Ascending aorta (tissue), 2 donors: ENCODE results near the gene PHKA1. TPM values are rescaled to one million over a fixed set of nuclear protein-coding genes. Genes with fewer than 3 reads are reported as not detected.

Experiments
- DNase-seq, 2 donors: peaks; one replicate each; pipeline ENCODE4 v3.0.0-alpha.2; 2019; ENCODE audit warnings: low spot score in 2 of 2
- H3K27ac ChIP-seq, 2 donors: fragments of 200-600 bp; sonication (generic); one replicate each; pipeline ENCODE4 v1.5.1; 2016 to 2017; ENCODE audit warnings: mild to moderate bottlenecking in 1 of 2
- H3K27me3 ChIP-seq: fragments of 200-600 bp; sonication (generic); one replicate; pipeline ENCODE4 v1.5.1; 2017
- H3K36me3 ChIP-seq, 2 donors: fragments of 200-600 bp; sonication (generic); one replicate each; pipeline ENCODE4 v1.5.1; 2016
- H3K4me1 ChIP-seq, 2 donors: fragments of 200-600 bp; sonication (generic); one replicate each; pipeline ENCODE4 v1.5.1; 2016 to 2017; ENCODE audit warnings: mild to moderate bottlenecking in 1 of 2
- H3K4me3 ChIP-seq, 2 donors: fragments of 200-600 bp; sonication (generic); one replicate each; pipeline ENCODE4 v1.5.1; 2016 to 2017; ENCODE audit warnings: mild to moderate bottlenecking in 1 of 2
- H3K9me3 ChIP-seq, 2 donors: fragments of 200-600 bp; sonication (generic); one replicate each; pipeline ENCODE4 v1.5.1; 2016
- intact Hi-C: fragments of 100-400 bp; cut with DNase I; formaldehyde crosslinking; loops from one replicate; pipeline ENCODE4 v1.15.1; 2023
- total RNA-seq: library from RNA; depleted of rRNA; stranded (reverse); fragments of >200 nt; gene quantifications from one replicate; pipeline ENCODE4 v1.1.0, GENCODE V29; 2016
- TF ChIP-seq, protein P1 (sequence below), 3 experiments: fragments of 200-600 bp in 2 of 3; fragments of 450-650 bp in 1 of 3; sonication (generic) in 2 of 3; IDR thresholded peaks; one replicate each; pipeline ENCODE4 v1.5.1; 2016 to 2019; ENCODE audit warnings: antibody characterized with exemption in 3 of 3, mild to moderate bottlenecking in 1 of 3, moderate library complexity in 1 of 3

Gene PHKA1
- total RNA-seq, 1 donor from 2014 or later: 4.8 TPM

DNA sequence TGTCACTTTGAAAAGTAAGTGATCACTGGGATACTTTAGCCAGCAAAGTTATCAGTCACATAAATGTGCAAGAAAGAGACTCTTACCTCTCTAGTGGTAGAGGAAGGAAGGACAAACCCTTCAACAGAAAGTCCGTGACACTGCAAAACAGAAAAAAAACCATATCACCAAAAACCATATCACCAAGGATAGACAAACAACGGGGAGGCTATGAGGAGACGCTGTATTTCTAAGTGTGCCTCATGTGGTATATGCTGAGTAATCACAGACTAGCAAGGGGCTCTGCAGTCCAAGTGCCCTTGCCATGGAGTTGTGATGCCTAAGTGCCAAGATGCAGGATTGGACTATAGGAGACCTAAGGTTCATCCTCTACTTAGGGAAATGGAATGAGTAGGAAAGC, 129.9 kb downstream of the PHKA1 start:
- H3K27ac ChIP-seq: no peak overlapping the region
- no peaks in the 10 kb centered on the region for H3K4me1 ChIP-seq
- intact Hi-C loops: no loop called here
- H3K36me3 ChIP-seq: no peaks in the 10 kb centered on the region
- H3K9me3 ChIP-seq: peaks cover 0 to 7% of the 10 kb centered on the region in 2 donors
- no peak overlapping the region for H3K4me3 ChIP-seq
- no peaks in the 10 kb centered on the region for H3K27me3 ChIP-seq
- no peak for DNase-seq
- TF ChIP-seq, protein P1, sequence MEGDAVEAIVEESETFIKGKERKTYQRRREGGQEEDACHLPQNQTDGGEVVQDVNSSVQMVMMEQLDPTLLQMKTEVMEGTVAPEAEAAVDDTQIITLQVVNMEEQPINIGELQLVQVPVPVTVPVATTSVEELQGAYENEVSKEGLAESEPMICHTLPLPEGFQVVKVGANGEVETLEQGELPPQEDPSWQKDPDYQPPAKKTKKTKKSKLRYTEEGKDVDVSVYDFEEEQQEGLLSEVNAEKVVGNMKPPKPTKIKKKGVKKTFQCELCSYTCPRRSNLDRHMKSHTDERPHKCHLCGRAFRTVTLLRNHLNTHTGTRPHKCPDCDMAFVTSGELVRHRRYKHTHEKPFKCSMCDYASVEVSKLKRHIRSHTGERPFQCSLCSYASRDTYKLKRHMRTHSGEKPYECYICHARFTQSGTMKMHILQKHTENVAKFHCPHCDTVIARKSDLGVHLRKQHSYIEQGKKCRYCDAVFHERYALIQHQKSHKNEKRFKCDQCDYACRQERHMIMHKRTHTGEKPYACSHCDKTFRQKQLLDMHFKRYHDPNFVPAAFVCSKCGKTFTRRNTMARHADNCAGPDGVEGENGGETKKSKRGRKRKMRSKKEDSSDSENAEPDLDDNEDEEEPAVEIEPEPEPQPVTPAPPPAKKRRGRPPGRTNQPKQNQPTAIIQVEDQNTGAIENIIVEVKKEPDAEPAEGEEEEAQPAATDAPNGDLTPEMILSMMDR (IDR thresholded peaks at IDR 0.05): no peak

DNA sequence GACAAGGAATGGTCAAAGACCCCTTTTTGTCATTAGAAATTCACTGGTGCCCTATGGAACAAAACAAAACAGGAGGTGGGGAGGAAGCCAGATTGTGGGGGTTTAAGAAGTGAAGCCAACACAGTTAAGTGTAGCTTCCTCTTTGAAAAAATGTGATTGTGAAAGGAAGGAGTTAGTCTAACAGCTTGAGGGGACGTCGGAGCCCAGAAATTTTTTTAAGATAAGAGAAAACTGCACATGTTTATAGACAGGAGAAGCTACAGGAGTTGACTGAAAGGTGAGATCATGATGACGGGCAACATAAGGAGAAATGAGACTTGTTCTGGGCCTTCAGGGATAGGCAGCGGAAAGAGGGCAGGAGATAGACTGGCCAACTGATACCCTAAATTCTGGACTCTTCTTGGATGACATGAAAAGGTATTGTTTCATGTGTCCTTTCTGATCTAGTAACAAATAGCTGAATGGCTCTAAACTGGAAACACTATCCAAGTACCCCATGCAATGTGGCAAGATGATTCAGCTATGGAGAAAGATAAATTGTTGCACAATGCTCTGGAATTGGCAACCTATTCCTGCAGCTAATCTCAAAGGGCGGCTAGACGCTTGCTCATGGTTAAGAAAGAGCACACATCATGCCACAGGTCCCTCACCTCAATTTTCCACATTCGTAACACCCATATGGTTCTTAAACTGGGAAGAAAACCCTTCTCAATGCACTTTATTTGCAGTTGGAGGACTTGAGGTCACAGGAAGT, 137.8 kb downstream of the PHKA1 start:
- no peaks in the 10 kb centered on the region for H3K4me1 ChIP-seq
- H3K27ac ChIP-seq: no peak overlapping the region
- intact Hi-C loops: no loop called here
- TF ChIP-seq, protein P1 (IDR thresholded peaks at IDR 0.05): no peak
- H3K9me3 ChIP-seq: no peaks in the 10 kb centered on the region
- DNase-seq: no peak
- H3K4me3 ChIP-seq: no peak overlapping the region
- H3K27me3 ChIP-seq: no peaks in the 10 kb centered on the region
- no peaks in the 10 kb centered on the region for H3K36me3 ChIP-seq

GRCh38 chrX:72573158-72573511, 141.0 kb downstream of the PHKA1 start:
- no peak for DNase-seq
- TF ChIP-seq, protein P1 (IDR thresholded peaks at IDR 0.05): no peak
- peak overlapping the region; percentile 56 to 71 for H3K4me3 ChIP-seq
- no peaks in the 10 kb centered on the region for H3K4me1 ChIP-seq
- intact Hi-C loops: no loop called here
- peaks cover 0 to 4% of the 10 kb centered on the region in 2 donors for H3K36me3 ChIP-seq
- no peaks in the 10 kb centered on the region for H3K9me3 ChIP-seq
- H3K27ac ChIP-seq: peak overlapping the region in 1 of 2 donors; percentile 61
- H3K27me3 ChIP-seq: no peaks in the 10 kb centered on the region

GRCh38 chrX:72572248-72573157, 141.6 kb downstream of the PHKA1 start, which contains the start of gene HDAC8:
Gene HDAC8 (minus strand): TSS chrX:72572843. CDS start chrX:72572761, 82 bp downstream.
- Histone ChIP-seq H3K27me3 (no peaks in the 10 kb centered on the region), H3K27ac (peak within 1 kb of the TSS; percentile 61 to 67), H3K36me3 (peaks cover 0 to 9% of the 10 kb centered on the region in 2 donors), H3K4me3 (peak within 1 kb of the TSS; percentile 56 to 71), H3K9me3 (no peaks in the 10 kb centered on the region), H3K4me1 (no peaks in the 10 kb centered on the region)
- intact Hi-C loops: no loop called here
- DNase-seq: peak in 1 of 2 donors; percentile 77
- TF ChIP-seq, protein P1 (IDR thresholded peaks at IDR 0.05): no peak

DNA sequence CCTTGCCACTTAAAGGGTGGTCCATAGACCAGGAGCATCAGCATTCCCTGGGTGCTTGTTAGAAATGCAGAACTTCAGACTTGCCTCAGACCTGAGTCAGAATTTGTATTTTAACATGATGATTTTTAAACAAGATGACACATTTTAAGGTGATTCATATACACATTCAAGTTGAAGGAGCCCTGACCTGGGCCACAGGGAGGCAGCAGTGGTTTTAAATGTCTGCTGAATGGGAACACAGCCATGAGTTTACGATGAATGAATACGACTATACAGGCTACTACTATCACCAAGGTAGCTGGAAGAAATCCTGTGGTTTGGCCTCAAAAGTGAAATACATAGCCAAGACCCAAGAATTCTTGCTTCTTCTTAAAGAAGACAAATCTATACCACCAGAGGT, 144.3 kb downstream of the PHKA1 start:
- TF ChIP-seq, protein P1 (IDR thresholded peaks at IDR 0.05): no peak
- Histone ChIP-seq H3K4me1 (no peaks in the 10 kb centered on the region), H3K27me3 (no peaks in the 10 kb centered on the region), H3K36me3 (peaks cover 0 to 9% of the 10 kb centered on the region in 2 donors), H3K27ac (no peak overlapping the region), H3K9me3 (no peaks in the 10 kb centered on the region), H3K4me3 (no peak overlapping the region)
- intact Hi-C loops: loop anchor here (10.0 kb wide), 1 partner anchor 55 kb away; no protein-coding TSS in a partner anchor
- no peak for DNase-seq
